NT2/D1 (cell line): ENCODE data around the gene FRS2.

Experiments used
- SUZ12 ChIP-seq: IDR thresholded peaks from 2 replicates; pipeline ENCODE4 v1.6.1; 2011; ENCODE audit not compliant: insufficient read length, insufficient read depth; ENCODE audit errors: extremely low read depth
- YY1 ChIP-seq: IDR thresholded peaks from 2 replicates; pipeline ENCODE4 v1.6.1; 2011; ENCODE audit not compliant: insufficient read length, insufficient read depth
- ZNF274 ChIP-seq: IDR thresholded peaks from 2 replicates; pipeline ENCODE4 v1.6.1; 2011; ENCODE audit warnings: mild to moderate bottlenecking, low read depth, low read length

DNA sequence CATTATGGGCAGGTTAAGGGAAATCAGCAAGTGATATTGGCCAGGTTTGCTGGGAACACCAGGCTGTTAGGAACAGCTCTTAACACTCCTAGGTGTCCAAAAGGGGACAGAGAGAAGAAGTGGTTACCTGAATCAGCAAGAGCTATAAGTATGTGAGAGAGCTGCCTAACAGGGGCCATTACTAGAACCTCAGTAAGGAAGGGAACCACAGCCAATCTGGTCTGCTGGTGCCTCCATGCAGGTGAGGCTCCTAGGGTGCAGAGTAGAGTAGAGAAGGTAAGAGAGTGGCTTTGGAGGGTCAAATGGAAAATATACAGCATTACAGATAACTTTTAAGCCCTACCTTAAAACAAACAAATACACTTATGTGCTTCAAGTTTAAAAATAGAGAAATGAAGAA, 78.5 kb downstream of the FRS2 start:
- no peak for TF ChIP-seq YY1
- no peak for TF ChIP-seq SUZ12
- no peak for TF ChIP-seq ZNF274
